ENCODE measurements around the gene S1PR1.

The S1PR1 gene

GRCh38 chr1:101280049-101280592 lies 43.3 kb downstream of the S1PR1 start:
- no peak for DNase-seq

GRCh38 chr1:101280942-101281654 lies 44.3 kb downstream of the S1PR1 start:
- no peak for DNase-seq

GRCh38 chr1:101281751-101282150 lies 44.9 kb downstream of the S1PR1 start:
- DNase-seq: no peak

GRCh38 chr1:101282314-101283038 lies 45.7 kb downstream of the S1PR1 start:
- DNase-seq: no peak

- DNase-seq: no peak
Observed at GRCh38 chr1:101283443-101283842, 46.6 kb downstream of the S1PR1 start.

GRCh38 chr1:101284021-101284420 lies 47.2 kb downstream of the S1PR1 start:
- DNase-seq: no peak

- no peak for DNase-seq
Observed at GRCh38 chr1:101284622-101285218, 47.9 kb downstream of the S1PR1 start.

- no peak for DNase-seq
Observed at GRCh38 chr1:101285922-101286570, 49.2 kb downstream of the S1PR1 start.

- DNase-seq: peak in 35 of 56 donors; percentile 1 to 74 (median 15)
Observed at GRCh38 chr1:101288491-101288944, 51.7 kb downstream of the S1PR1 start.

GRCh38 chr1:101290119-101290921 lies 53.5 kb downstream of the S1PR1 start:
- DNase-seq: no peak
